Large intestine (tissue), 3 donors: ENCODE results near the gene CAMKV. TPM values are rescaled to one million over a fixed set of nuclear protein-coding genes. Genes with fewer than 3 reads are reported as not detected.
"Not testable (repeated sequence)": the region's sequence is repeated elsewhere in the genome, so short reads cannot be mapped to it uniquely, and the experiment has no call there.

Experiments used
- DNase-seq, 2 donors: peaks; one replicate each; pipeline versions ENCODE4 v3.0.0 to v3.0.0-alpha.2; 2013
- H3K27ac ChIP-seq: one replicate; pipeline ENCODE4 v1.5.1; 2013; ENCODE audit warnings: low read length
- H3K27me3 ChIP-seq: 2 replicates; pipeline ENCODE4 v1.6.1; 2013; ENCODE audit warnings: low read length; ENCODE audit not compliant: control insufficient read depth, insufficient read depth
- H3K36me3 ChIP-seq: 2 replicates; pipeline ENCODE4 v1.6.1; 2013; ENCODE audit warnings: low read length; ENCODE audit not compliant: control insufficient read depth, insufficient read depth
- H3K4me1 ChIP-seq: one replicate; pipeline ENCODE4 v1.6.1; 2013; ENCODE audit warnings: low read length; ENCODE audit not compliant: control insufficient read depth, insufficient read depth
- H3K4me3 ChIP-seq: one replicate; pipeline ENCODE4 v1.5.1; 2013; ENCODE audit warnings: low read length
- H3K9me3 ChIP-seq: one replicate; pipeline ENCODE4 v1.6.1; 2013; ENCODE audit warnings: mild to moderate bottlenecking, low read depth, low read length, moderate library complexity; ENCODE audit not compliant: control insufficient read depth
- WGBS: methylation state at CpG from one replicate; pipeline ENCODE4 v1.1.5; 2013; ENCODE audit warnings: low lambda C conversion rate; ENCODE audit not compliant: insufficient coverage; 5-methylcytosine and 5-hydroxymethylcytosine counted together
- polyA plus RNA-seq: library from polyadenylated mRNA; unstranded; fragments of 120-200 nt; gene quantifications from one replicate; pipeline ENCODE4 v1.2.1, GENCODE V29; 2013

CAMKV gene
- polyA plus RNA-seq, 1 donor, result 21.2 TPM

GRCh38 chr3:49823131-49823530, 46.6 kb downstream of the CAMKV start:
- H3K9me3 ChIP-seq, H3K4me3 ChIP-seq, H3K4me1 ChIP-seq, H3K27ac ChIP-seq, H3K36me3 ChIP-seq, DNase-seq, H3K27me3 ChIP-seq: not testable (repeated sequence)
- WGBS, result no CpG with 5 or more reads among the region's 3 CpGs

- peak; percentile 74 to 83 for DNase-seq
- peak within 1 kb of the TSS; percentile 36 for H3K4me3 ChIP-seq
- H3K27ac ChIP-seq, result peak within 1 kb of the TSS; percentile 71
- H3K27me3 ChIP-seq, result no peaks in the 10 kb centered on the region
- WGBS, result 60% methylated on average over 1 of the region's 9 CpGs
- H3K36me3 ChIP-seq, result peaks cover 33% of the 10 kb centered on the region
- H3K9me3 ChIP-seq, result no peaks in the 10 kb centered on the region
- H3K4me1 ChIP-seq, result peaks cover 16% of the 10 kb centered on the region
These were observed 56.1 kb downstream of the CAMKV start, which contains the start of gene UBA7 for GRCh38 chr3:49813497-49814174. UBA7 (minus strand) TSS chr3:49813953; CDS start chr3:49813787, 166 bp downstream.

GRCh38 chr3:49812916-49813496, 56.7 kb downstream of the CAMKV start:
- DNase-seq, result no peak
- H3K4me1 ChIP-seq, result peaks cover 16% of the 10 kb centered on the region
- H3K27me3 ChIP-seq, result no peaks in the 10 kb centered on the region
- H3K9me3 ChIP-seq, result no peaks in the 10 kb centered on the region
- WGBS, result no CpG with 5 or more reads among the region's 9 CpGs
- peaks cover 34% of the 10 kb centered on the region for H3K36me3 ChIP-seq
- peak overlapping the region; percentile 71 for H3K27ac ChIP-seq
- peak overlapping the region; percentile 36 for H3K4me3 ChIP-seq

Other genes with a start within 250 kb of the CAMKV start
- 84.3 TPM for gene APEH, start 195.6 kb downstream of the CAMKV start, polyA plus RNA-seq
- 464 TPM for gene MST1, start 180.4 kb downstream of the CAMKV start, polyA plus RNA-seq
- gene RNF123, start 180.3 kb downstream of the CAMKV start, polyA plus RNA-seq, result 35.6 TPM
- gene AMIGO3, start 150.2 kb downstream of the CAMKV start, polyA plus RNA-seq, result 1.3 TPM
- gene GMPPB, start 146.0 kb downstream of the CAMKV start, polyA plus RNA-seq, result 17.8 TPM
- 27.1 TPM for gene IP6K1, start 83.4 kb downstream of the CAMKV start, polyA plus RNA-seq
- 0.10 TPM for gene CDHR4, start 70.0 kb downstream of the CAMKV start, polyA plus RNA-seq
- 4.6 TPM for gene INKA1, start 66.6 kb downstream of the CAMKV start, polyA plus RNA-seq
- gene UBA7, start 56.0 kb downstream of the CAMKV start, polyA plus RNA-seq, result 60.4 TPM
- 7.4 TPM for gene TRAIP, start 13.3 kb downstream of the CAMKV start, polyA plus RNA-seq
- 49.8 TPM for gene MST1R, start 34.0 kb upstream of the CAMKV start, polyA plus RNA-seq
- gene MON1A, start 59.9 kb upstream of the CAMKV start, polyA plus RNA-seq, result 19.5 TPM
- gene RBM6, start 70.2 kb upstream of the CAMKV start, polyA plus RNA-seq, result 153 TPM
- gene RBM5, start 219.0 kb upstream of the CAMKV start, polyA plus RNA-seq, result 272 TPM